A673 (cell line): ENCODE results near the gene DNAH9. TPM values are rescaled to one million over a fixed set of nuclear protein-coding genes. Genes with fewer than 3 reads are reported as not detected.

Experiments
- BruUV-seq: library from RNA; stranded (reverse); fragments of 400-500 nt; replicated peaks from 2 replicates; lab custom pipeline; 2021; lab: Mats Ljungman, UMichigan
- CTCF ChIA-PET: fragments of 300-600 bp; sonication (Branson Sonifier 250); formaldehyde crosslinking; loops from one replicate; lab custom pipeline; 2022; ENCODE audit warnings: antibody characterized with exemption; lab: Charles Lee
- POLR2A ChIA-PET: fragments of 300-600 bp; sonication (Branson Sonifier 250); formaldehyde crosslinking; loops from one replicate; lab custom pipeline; 2022; ENCODE audit warnings: antibody characterized with exemption; ENCODE audit not compliant: low non-redundant PET; lab: Charles Lee
- DNase-seq: peaks from one replicate; pipeline ENCODE4 v3.0.0-alpha.2; 2015; ENCODE audit warnings: low spot score
- H3K27ac ChIP-seq: fragments of 200-600 bp; sonication (generic); 2 replicates; pipeline ENCODE4 v1.5.1; 2016; ENCODE audit warnings: mixed run types, low read depth, mild to moderate bottlenecking, mixed read lengths, antibody characterized with exemption, low read length; ENCODE audit not compliant: poor library complexity, severe bottlenecking
- H3K27me3 ChIP-seq: fragments of 200-600 bp; sonication (generic); replicated peaks from 2 replicates; pipeline ENCODE4 v1.6.1; 2017; ENCODE audit warnings: mixed run types, low read depth, mild to moderate bottlenecking, mixed read lengths, antibody characterized with exemption, low read length; ENCODE audit not compliant: insufficient read depth, poor library complexity
- H3K36me3 ChIP-seq: fragments of 200-600 bp; sonication (generic); 2 replicates; pipeline ENCODE4 v1.6.1; 2016; ENCODE audit warnings: mixed run types, mild to moderate bottlenecking, mixed read lengths, antibody characterized with exemption, low read length; ENCODE audit not compliant: insufficient read depth, poor library complexity, severe bottlenecking
- H3K4me1 ChIP-seq: fragments of 200-600 bp; sonication (generic); 2 replicates; pipeline ENCODE4 v1.6.1; 2017; ENCODE audit warnings: mixed run types, mild to moderate bottlenecking, mixed read lengths, antibody characterized with exemption, low read length; ENCODE audit not compliant: insufficient read depth, poor library complexity, severe bottlenecking
- H3K4me3 ChIP-seq: fragments of 200-600 bp; sonication (generic); 2 replicates; pipeline ENCODE4 v1.5.1; 2016; ENCODE audit warnings: low read depth, mixed run types, mild to moderate bottlenecking, mixed read lengths, low read length; ENCODE audit not compliant: poor library complexity, severe bottlenecking
- H3K9me3 ChIP-seq: fragments of 200-600 bp; sonication (generic); 2 replicates; pipeline ENCODE4 v1.6.1; 2016; ENCODE audit warnings: mixed run types, low read depth, mild to moderate bottlenecking, mixed read lengths, antibody characterized with exemption, low read length; ENCODE audit not compliant: poor library complexity, severe bottlenecking
- CTCF ChIP-seq: fragments of 300-800, 200-600 bp; sonication (generic); conservative IDR thresholded peaks from 2 replicates; pipeline ENCODE4 v1.5.1; 2017; ENCODE audit warnings: low read depth, mild to moderate bottlenecking, antibody characterized with exemption, low read length, moderate library complexity, mixed read lengths
- EZH2 ChIP-seq: fragments of 200-600 bp; sonication (generic); IDR thresholded peaks from 2 replicates; pipeline ENCODE4 v1.6.1; 2017; ENCODE audit warnings: borderline replicate concordance, low read depth, mild to moderate bottlenecking, mixed read lengths, antibody characterized with exemption, low read length; ENCODE audit not compliant: poor library complexity, severe bottlenecking
- intact Hi-C: fragments of 100-400 bp; cut with micrococcal nuclease; formaldehyde crosslinking; loops from one replicate; pipeline ENCODE4 v1.10.0; 2022; ENCODE audit not compliant: unreplicated experiment
- total RNA-seq: library from RNA; stranded (reverse); gene quantifications from 2 replicates; pipeline ENCODE4 v1.2.3, GENCODE V29; 2021

DNAH9 gene
- total RNA-seq, 1 experiment from 2014 or later: 6.6 TPM

DNA sequence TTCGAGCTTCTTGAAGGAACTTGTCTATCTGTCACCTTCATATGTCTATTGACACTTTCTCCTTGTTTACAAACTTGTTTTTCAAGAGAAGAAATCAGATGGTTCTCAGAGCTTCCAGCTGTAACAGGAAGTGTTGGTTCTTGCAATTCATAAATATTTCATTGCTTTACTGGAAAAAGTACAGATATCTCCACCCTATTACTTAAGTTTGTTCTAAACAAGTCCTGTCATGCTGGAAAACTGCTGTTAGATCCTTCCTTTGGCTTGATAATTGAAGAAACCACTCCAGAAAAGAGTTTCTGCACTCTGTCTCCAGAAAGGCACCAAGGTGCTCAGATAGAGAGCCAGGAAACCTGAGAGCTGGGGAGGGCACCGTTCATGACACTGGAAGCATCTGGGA, 181.6 kb downstream of the DNAH9 start:
- Histone ChIP-seq H3K4me1 (no peaks in the 10 kb centered on the region), H3K36me3 (no peaks in the 10 kb centered on the region), H3K27ac (no peak overlapping the region), H3K4me3 (no peak overlapping the region), H3K9me3 (no peaks in the 10 kb centered on the region), H3K27me3 (no peaks in the 10 kb centered on the region)
- no TSS peak for BruUV-seq
- intact Hi-C loops: loop anchor here (10.0 kb wide), 1 partner anchor 155 kb away; no protein-coding TSS in a partner anchor
- no peak for DNase-seq
- CTCF ChIA-PET: no interaction called here
- POLR2A ChIA-PET: no interaction called here
- TF ChIP-seq EZH2 (no peak), CTCF (no peak)

DNA sequence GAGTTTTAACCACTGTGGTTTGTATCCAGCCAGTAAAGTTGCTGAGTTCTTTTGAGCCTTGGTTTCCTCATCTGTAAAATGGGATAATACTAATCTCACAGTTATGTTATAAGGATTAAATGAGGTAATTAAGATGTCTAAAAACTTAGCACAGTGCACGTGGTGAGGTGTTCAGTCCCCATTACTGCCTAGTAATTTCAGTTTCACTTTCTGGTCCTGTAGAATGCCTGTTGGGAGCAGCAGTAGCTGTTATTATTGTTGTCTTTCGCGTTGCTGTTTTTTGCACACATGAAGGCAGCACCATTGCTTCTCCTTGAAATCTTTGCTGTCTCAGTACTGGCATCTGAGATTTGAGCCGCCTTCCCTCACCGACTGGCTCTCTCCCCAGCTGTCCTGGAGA, 182.4 kb downstream of the DNAH9 start:
- ChIA-PET CTCF (no interaction called here), POLR2A (no interaction called here)

GRCh38 chr17:11786711-11787438, 188.6 kb downstream of the DNAH9 start:
- Histone ChIP-seq H3K9me3 (no peaks in the 10 kb centered on the region), H3K27me3 (no peaks in the 10 kb centered on the region), H3K36me3 (no peaks in the 10 kb centered on the region), H3K27ac (no peak overlapping the region), H3K4me1 (no peaks in the 10 kb centered on the region), H3K4me3 (no peak overlapping the region)
- ChIA-PET CTCF (no interaction called here), POLR2A (no interaction called here)
- no peak for TF ChIP-seq EZH2
- TF ChIP-seq CTCF: no peak
- DNase-seq: no peak
- BruUV-seq: no TSS peak
- intact Hi-C loops: no loop called here

More for the DNA sequence above, 182.4 kb downstream of the DNAH9 start:
- H3K9me3 ChIP-seq: no peaks in the 10 kb centered on the region
- no peaks in the 10 kb centered on the region for H3K4me1 ChIP-seq
- intact Hi-C loops: no loop called here
- BruUV-seq: no TSS peak
- no peak for DNase-seq
- no peak overlapping the region for H3K4me3 ChIP-seq
- TF ChIP-seq EZH2 (no peak), CTCF (no peak)
- no peaks in the 10 kb centered on the region for H3K27me3 ChIP-seq
- no peak overlapping the region for H3K27ac ChIP-seq
- H3K36me3 ChIP-seq: no peaks in the 10 kb centered on the region
